ENCODE data around the gene CHL1.

Gene CHL1

GRCh38 chr3:249587-250262 is 53.2 kb downstream of the CHL1 start:
- ATAC-seq (no peak), DNase-seq (ENCODE audit: low spot score in 2 of 2) (no peak)
- Mint-ChIP-seq H3K9me3 (no peaks in the 10 kb centered on the region), H3K36me3 (no peaks in the 10 kb centered on the region), H3K27ac (no peak overlapping the region), H3K4me1 (no peaks in the 10 kb centered on the region), H3K4me3 (no peak overlapping the region)

GRCh38 chr3:256501-256900 is 59.9 kb downstream of the CHL1 start:
- H3K4me3 Mint-ChIP-seq, result no peak overlapping the region
- DNase-seq (ENCODE audit: low spot score in 2 of 2) (no peak), ATAC-seq (no peak)
- H3K36me3 Mint-ChIP-seq, result no peaks in the 10 kb centered on the region
- no peaks in the 10 kb centered on the region for H3K4me1 Mint-ChIP-seq
- peaks cover 3% of the 10 kb centered on the region for H3K9me3 Mint-ChIP-seq
- no peak overlapping the region for H3K27ac Mint-ChIP-seq

DNA sequence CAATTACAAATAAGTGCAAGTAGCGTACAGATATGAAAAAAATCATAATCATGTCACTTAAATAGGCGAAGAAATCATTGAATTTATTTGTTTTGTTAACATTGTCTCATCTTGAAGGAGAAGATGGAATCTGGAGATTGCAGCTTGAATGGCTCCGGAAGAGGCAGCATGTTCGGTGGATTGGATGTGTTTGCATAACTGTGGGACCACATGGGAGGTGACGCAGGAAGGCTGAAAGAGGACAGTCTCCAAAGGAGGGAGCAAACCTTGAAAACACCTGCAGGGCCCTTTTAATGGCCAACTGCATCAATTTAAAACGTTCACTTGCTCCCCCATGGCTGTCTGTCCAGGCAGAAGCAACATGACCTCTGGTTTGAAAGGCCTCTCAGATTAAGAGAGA is 61.3 kb downstream of the CHL1 start:
- no peaks in the 10 kb centered on the region for H3K36me3 Mint-ChIP-seq
- H3K9me3 Mint-ChIP-seq, result peaks cover 3% of the 10 kb centered on the region
- DNase-seq (ENCODE audit: low spot score in 2 of 2) (no peak), ATAC-seq (no peak)
- H3K27ac Mint-ChIP-seq, result no peak overlapping the region
- no peak overlapping the region for H3K4me3 Mint-ChIP-seq
- H3K4me1 Mint-ChIP-seq, result no peaks in the 10 kb centered on the region

DNA sequence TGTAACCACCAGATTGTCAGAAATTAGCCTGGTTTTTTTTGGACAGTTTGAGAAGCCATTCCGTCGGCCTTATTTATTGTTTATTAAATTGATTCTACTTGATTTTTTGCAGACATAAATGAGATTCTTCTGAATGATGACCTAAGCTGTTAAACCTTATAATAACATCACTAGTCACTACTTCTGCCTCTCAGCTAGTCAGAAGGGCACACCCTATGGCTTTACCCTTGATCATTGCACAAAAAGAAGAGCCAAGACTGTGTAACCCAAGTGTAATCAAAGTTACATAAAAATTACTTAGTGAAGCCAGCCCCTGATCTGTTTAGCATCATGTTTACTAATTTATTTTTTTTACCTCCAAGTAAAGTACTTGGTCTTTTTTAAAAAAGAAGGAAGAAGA is 64.3 kb downstream of the CHL1 start:
- H3K4me1 Mint-ChIP-seq, result no peaks in the 10 kb centered on the region
- peaks cover 3% of the 10 kb centered on the region for H3K9me3 Mint-ChIP-seq
- no peak overlapping the region for H3K27ac Mint-ChIP-seq
- H3K36me3 Mint-ChIP-seq, result no peaks in the 10 kb centered on the region
- no peak overlapping the region for H3K4me3 Mint-ChIP-seq
- ATAC-seq, result no peak
- no peak for DNase-seq (ENCODE audit: low spot score in 2 of 2)

GRCh38 chr3:263393-263792 is 66.8 kb downstream of the CHL1 start:
- no peak for ATAC-seq
- H3K27ac Mint-ChIP-seq, result no peak overlapping the region

GRCh38 chr3:264394-265156 is 68.0 kb downstream of the CHL1 start:
- H3K9me3 Mint-ChIP-seq, result peaks cover under 1% of the 10 kb centered on the region
- H3K27ac Mint-ChIP-seq, result no peak overlapping the region
- ATAC-seq, result no peak
- DNase-seq (ENCODE audit: low spot score in 2 of 2), result no peak
- H3K36me3 Mint-ChIP-seq, result no peaks in the 10 kb centered on the region
- no peak overlapping the region for H3K4me3 Mint-ChIP-seq
- H3K4me1 Mint-ChIP-seq, result no peaks in the 10 kb centered on the region

More at GRCh38 chr3:263393-263792, 66.8 kb downstream of the CHL1 start:
- Mint-ChIP-seq H3K9me3 (peaks cover 2% of the 10 kb centered on the region), H3K4me1 (no peaks in the 10 kb centered on the region), H3K4me3 (no peak overlapping the region), H3K36me3 (no peaks in the 10 kb centered on the region)
- no peak for DNase-seq (ENCODE audit: low spot score in 2 of 2)

- DNase-seq (ENCODE audit: low spot score in 2 of 2) (no peak), ATAC-seq (no peak)
- H3K4me3 Mint-ChIP-seq, result no peak overlapping the region
- H3K36me3 Mint-ChIP-seq, result no peaks in the 10 kb centered on the region
- no peak overlapping the region for H3K27ac Mint-ChIP-seq
- peaks cover 10% of the 10 kb centered on the region for H3K9me3 Mint-ChIP-seq
- H3K4me1 Mint-ChIP-seq, result no peaks in the 10 kb centered on the region
These were observed 70.5 kb downstream of the CHL1 start for GRCh38 chr3:267101-267500.

DNA sequence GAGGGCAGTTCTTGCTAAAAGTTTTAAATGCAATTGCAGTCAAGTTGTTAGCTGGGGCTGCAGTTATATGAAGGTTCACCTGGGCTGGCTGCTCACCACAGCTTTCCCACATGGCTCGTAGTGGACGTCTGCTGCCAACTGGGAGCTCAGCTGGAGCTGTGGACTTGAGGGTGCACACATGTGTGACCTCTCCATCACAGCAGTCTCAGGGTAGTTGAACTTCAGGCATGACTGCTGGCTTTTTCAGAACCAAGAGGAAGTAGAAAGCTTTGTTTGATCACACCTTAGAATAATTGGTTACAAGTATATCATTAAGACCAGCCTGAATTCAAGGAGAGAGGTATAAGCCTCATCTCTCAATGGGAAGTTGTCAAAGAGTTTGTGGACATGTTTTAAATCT is 74.1 kb downstream of the CHL1 start:
- Mint-ChIP-seq H3K4me3 (no peak overlapping the region), H3K36me3 (no peaks in the 10 kb centered on the region), H3K4me1 (no peaks in the 10 kb centered on the region), H3K27ac (no peak overlapping the region), H3K9me3 (peaks cover 17% of the 10 kb centered on the region)
- DNase-seq (ENCODE audit: low spot score in 2 of 2) (no peak), ATAC-seq (no peak)

- H3K27ac Mint-ChIP-seq, result no peak overlapping the region
- H3K36me3 Mint-ChIP-seq, result no peaks in the 10 kb centered on the region
- H3K4me1 Mint-ChIP-seq, result no peaks in the 10 kb centered on the region
These were observed 78.4 kb downstream of the CHL1 start for GRCh38 chr3:274927-275326.

DNA sequence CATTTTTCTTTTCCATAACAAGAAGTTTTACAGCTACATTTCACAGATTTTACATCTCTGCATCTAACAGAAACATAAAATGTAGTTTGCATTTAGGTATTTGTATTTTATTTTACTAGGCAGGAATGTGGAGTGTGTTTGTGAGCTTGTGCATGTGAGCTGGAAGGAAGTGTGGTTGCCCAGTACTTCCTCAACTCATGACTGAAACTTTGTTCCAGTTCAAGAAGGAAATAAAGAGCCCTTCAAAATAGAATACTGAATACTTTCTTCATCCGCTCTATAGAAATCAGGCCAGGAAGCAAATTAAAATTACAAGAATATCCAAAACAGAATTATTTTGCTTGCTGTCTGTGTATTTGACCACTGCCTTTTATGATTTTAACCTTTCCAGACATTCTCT is 81.3 kb downstream of the CHL1 start:
- peaks cover 12% of the 10 kb centered on the region for H3K9me3 Mint-ChIP-seq
- no peaks in the 10 kb centered on the region for H3K36me3 Mint-ChIP-seq
- H3K27ac Mint-ChIP-seq, result no peak overlapping the region
- no peaks in the 10 kb centered on the region for H3K4me1 Mint-ChIP-seq
- ATAC-seq (no peak), DNase-seq (ENCODE audit: low spot score in 2 of 2) (no peak)
- no peak overlapping the region for H3K4me3 Mint-ChIP-seq

More at GRCh38 chr3:274927-275326, 78.4 kb downstream of the CHL1 start:
- Mint-ChIP-seq H3K9me3 (peaks cover 13% of the 10 kb centered on the region), H3K4me3 (no peak overlapping the region)
- DNase-seq (ENCODE audit: low spot score in 2 of 2) (no peak), ATAC-seq (no peak)

- H3K36me3 Mint-ChIP-seq, result no peaks in the 10 kb centered on the region
- peaks cover 10% of the 10 kb centered on the region for H3K9me3 Mint-ChIP-seq
- no peak overlapping the region for H3K27ac Mint-ChIP-seq
- H3K4me3 Mint-ChIP-seq, result no peak overlapping the region
- no peak for DNase-seq (ENCODE audit: low spot score in 2 of 2)
- H3K4me1 Mint-ChIP-seq, result no peaks in the 10 kb centered on the region
- ATAC-seq, result no peak
These were observed 81.9 kb downstream of the CHL1 start for GRCh38 chr3:278300-279064.

DNA sequence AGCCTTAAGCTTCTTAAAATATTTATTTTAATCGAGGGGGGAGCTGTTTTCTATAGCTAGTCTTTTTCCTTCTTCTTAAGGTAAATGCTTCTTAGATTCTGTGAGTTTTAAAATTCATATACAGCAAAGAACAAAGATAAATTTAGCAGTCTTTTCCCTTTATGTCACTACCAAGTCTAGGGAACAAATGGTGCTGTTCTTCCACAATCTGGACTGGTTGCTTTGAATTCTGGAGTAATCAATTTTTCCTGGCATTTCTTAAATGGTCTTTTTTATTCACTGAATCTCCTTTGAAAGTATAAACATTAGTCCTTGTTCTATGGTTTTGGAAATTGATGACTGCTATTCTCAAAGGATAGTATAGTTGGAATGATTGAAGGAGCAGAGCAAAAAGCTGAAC is 82.8 kb downstream of the CHL1 start:
- Mint-ChIP-seq H3K36me3 (no peaks in the 10 kb centered on the region), H3K9me3 (peaks cover 9% of the 10 kb centered on the region), H3K4me3 (no peak overlapping the region), H3K27ac (no peak overlapping the region), H3K4me1 (no peaks in the 10 kb centered on the region)
- ATAC-seq (no peak), DNase-seq (ENCODE audit: low spot score in 2 of 2) (no peak)

DNA sequence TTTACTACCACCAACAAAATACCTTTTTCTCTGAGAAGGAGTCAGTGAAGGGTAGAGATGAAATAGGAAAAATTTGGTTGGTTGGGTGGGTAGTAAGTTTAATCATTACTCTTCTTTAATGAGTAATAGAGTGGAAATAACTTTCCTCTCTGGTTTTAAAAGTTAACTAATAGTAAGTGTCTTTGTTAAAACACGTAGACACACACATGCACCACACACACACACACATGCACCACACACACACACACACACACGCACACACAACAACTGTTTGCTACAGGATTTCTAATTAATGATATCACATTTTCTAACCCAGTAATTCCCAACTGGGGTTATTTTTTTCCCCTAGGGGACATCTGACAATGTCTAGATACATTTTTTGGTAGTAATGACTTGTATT is 84.1 kb downstream of the CHL1 start:
- no peaks in the 10 kb centered on the region for H3K4me1 Mint-ChIP-seq
- DNase-seq (ENCODE audit: low spot score in 2 of 2) (no peak), ATAC-seq (no peak)
- H3K4me3 Mint-ChIP-seq, result no peak overlapping the region
- H3K27ac Mint-ChIP-seq, result no peak overlapping the region
- peaks cover 12% of the 10 kb centered on the region for H3K9me3 Mint-ChIP-seq
- H3K36me3 Mint-ChIP-seq, result no peaks in the 10 kb centered on the region

DNA sequence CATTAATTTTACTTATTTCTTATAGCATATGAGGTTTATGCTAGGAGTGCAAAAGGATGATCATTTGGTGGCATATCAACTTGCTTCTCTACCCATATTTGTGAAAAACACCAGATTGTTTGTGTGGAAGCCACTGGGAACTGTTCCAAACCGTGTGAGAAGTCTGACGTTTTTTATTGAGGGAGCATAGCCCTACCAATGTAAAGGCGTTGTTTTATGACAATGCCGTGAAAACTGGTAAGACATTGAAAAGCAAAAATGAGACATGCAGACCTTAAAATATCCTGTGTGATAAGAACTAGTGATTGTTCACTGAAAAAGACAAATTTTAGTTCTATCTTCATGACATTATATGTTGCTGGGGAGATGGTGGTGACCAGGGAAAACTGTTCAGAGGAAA is 87.8 kb downstream of the CHL1 start:
- no peak overlapping the region for H3K27ac Mint-ChIP-seq
- no peak overlapping the region for H3K4me3 Mint-ChIP-seq
- no peaks in the 10 kb centered on the region for H3K36me3 Mint-ChIP-seq
- H3K9me3 Mint-ChIP-seq, result peaks cover 14% of the 10 kb centered on the region
- no peak for DNase-seq (ENCODE audit: low spot score in 2 of 2)
- H3K4me1 Mint-ChIP-seq, result no peaks in the 10 kb centered on the region
- no peak for ATAC-seq

GRCh38 chr3:288417-288816 is 91.9 kb downstream of the CHL1 start:
- H3K27ac Mint-ChIP-seq, result no peak overlapping the region
- no peak for ATAC-seq
- H3K4me1 Mint-ChIP-seq, result no peaks in the 10 kb centered on the region
- H3K9me3 Mint-ChIP-seq, result peaks cover 8% of the 10 kb centered on the region
- H3K4me3 Mint-ChIP-seq, result no peak overlapping the region
- H3K36me3 Mint-ChIP-seq, result no peaks in the 10 kb centered on the region
- no peak for DNase-seq (ENCODE audit: low spot score in 2 of 2)

GRCh38 chr3:291028-291427 is 94.5 kb downstream of the CHL1 start:
- Mint-ChIP-seq H3K4me1 (no peaks in the 10 kb centered on the region), H3K27ac (no peak overlapping the region), H3K36me3 (no peaks in the 10 kb centered on the region), H3K9me3 (peaks cover 8% of the 10 kb centered on the region), H3K4me3 (no peak overlapping the region)
- DNase-seq (ENCODE audit: low spot score in 2 of 2), result no peak
- ATAC-seq, result no peak
